ENCODE data around the gene CHMP2B. TPM values are rescaled to one million over a fixed set of nuclear protein-coding genes. Genes with fewer than 3 reads are reported as not detected.
"Not testable (repeated sequence)": the region's sequence is repeated elsewhere in the genome, so short reads cannot be mapped to it uniquely, and the experiment has no call there.

Gene CHMP2B
- total RNA-seq, 4 donors from 2014 or later = 30.3 to 37.0 (median 36.6) TPM

GRCh38 chr3:87229113-87229512 lies 2.0 kb downstream of the CHMP2B start:
- no peak overlapping the region for H3K4me3 ChIP-seq (ENCODE audit: low read depth, poor library complexity, severe bottlenecking)
- DNase-seq (ENCODE audit: low spot score in 2 of 2) = no peak
- intact Hi-C loops (cut with DNase I; ENCODE audit: low total_unique reads) = no loop called here
- 40 to 45% methylated on average over 1 of the region's 1 CpG for WGBS, 2 donors
- TF ChIP-seq POLR2A (IDR thresholded peaks at IDR 0.05) = no peak
- TF ChIP-seq CTCF (IDR thresholded peaks at IDR 0.05) = no peak

- DNase-seq (ENCODE audit: low spot score in 2 of 2) = no peak
- no peak for TF ChIP-seq CTCF (IDR thresholded peaks at IDR 0.05)
- no peak for TF ChIP-seq POLR2A (IDR thresholded peaks at IDR 0.05)
- intact Hi-C loops (cut with DNase I; ENCODE audit: low total_unique reads) = no loop called here
- WGBS, 2 donors = 97 to 98% methylated on average over 1 of the region's 1 CpG
- no peak overlapping the region for H3K4me3 ChIP-seq (ENCODE audit: low read depth, poor library complexity, severe bottlenecking)
Observed at GRCh38 chr3:87233805-87234204, 6.7 kb downstream of the CHMP2B start.

GRCh38 chr3:87236093-87236492 lies 9.0 kb downstream of the CHMP2B start:
- H3K4me3 ChIP-seq (ENCODE audit: low read depth, poor library complexity, severe bottlenecking) = no peak overlapping the region
- intact Hi-C loops (cut with DNase I; ENCODE audit: low total_unique reads) = no loop called here
- 93 to 95% methylated on average over 1 of the region's 1 CpG for WGBS, 2 donors
- no peak for DNase-seq (ENCODE audit: low spot score in 2 of 2)
- TF ChIP-seq POLR2A (IDR thresholded peaks at IDR 0.05) (no peak), CTCF (IDR thresholded peaks at IDR 0.05) (no peak)

GRCh38 chr3:87246662-87247429 lies 19.7 kb downstream of the CHMP2B start:
- H3K4me3 ChIP-seq (ENCODE audit: low read depth, poor library complexity, severe bottlenecking) = no peak overlapping the region
- DNase-seq (ENCODE audit: low spot score in 2 of 2) = no peak
- intact Hi-C loops (cut with DNase I; ENCODE audit: low total_unique reads) = no loop called here
- TF ChIP-seq POLR2A (IDR thresholded peaks at IDR 0.05) (no peak), CTCF (IDR thresholded peaks at IDR 0.05) (no peak)
- WGBS, 2 donors = 80 to 81% methylated on average over 3 of the region's 3 CpGs

GRCh38 chr3:87247430-87247773 lies 20.3 kb downstream of the CHMP2B start:
- TF ChIP-seq CTCF (IDR thresholded peaks at IDR 0.05) = no peak
- no peak for TF ChIP-seq POLR2A (IDR thresholded peaks at IDR 0.05)
- H3K4me3 ChIP-seq (ENCODE audit: low read depth, poor library complexity, severe bottlenecking) = no peak overlapping the region
- 91 to 96% methylated on average over 1 of the region's 1 CpG for WGBS, 2 donors
- no peak for DNase-seq (ENCODE audit: low spot score in 2 of 2)
- intact Hi-C loops (cut with DNase I; ENCODE audit: low total_unique reads) = no loop called here

- intact Hi-C loops (cut with DNase I; ENCODE audit: low total_unique reads); DNase-seq (ENCODE audit: low spot score in 2 of 2); H3K4me3 ChIP-seq (ENCODE audit: low read depth, poor library complexity, severe bottlenecking): not testable (repeated sequence)
- WGBS, 2 donors = 95 to 97% methylated on average over 6 of the region's 6 CpGs
Observed at GRCh38 chr3:87248231-87248630, 21.1 kb downstream of the CHMP2B start.
